Raji (cell line): ENCODE results near the gene SDF4.

Experiments
- POLR2A ChIP-seq: IDR thresholded peaks from 2 replicates; pipeline ENCODE4 v1.6.1; 2011; ENCODE audit warnings: low read depth, low read length, control low read depth; ENCODE audit not compliant: insufficient read depth

Gene SDF4

DNA sequence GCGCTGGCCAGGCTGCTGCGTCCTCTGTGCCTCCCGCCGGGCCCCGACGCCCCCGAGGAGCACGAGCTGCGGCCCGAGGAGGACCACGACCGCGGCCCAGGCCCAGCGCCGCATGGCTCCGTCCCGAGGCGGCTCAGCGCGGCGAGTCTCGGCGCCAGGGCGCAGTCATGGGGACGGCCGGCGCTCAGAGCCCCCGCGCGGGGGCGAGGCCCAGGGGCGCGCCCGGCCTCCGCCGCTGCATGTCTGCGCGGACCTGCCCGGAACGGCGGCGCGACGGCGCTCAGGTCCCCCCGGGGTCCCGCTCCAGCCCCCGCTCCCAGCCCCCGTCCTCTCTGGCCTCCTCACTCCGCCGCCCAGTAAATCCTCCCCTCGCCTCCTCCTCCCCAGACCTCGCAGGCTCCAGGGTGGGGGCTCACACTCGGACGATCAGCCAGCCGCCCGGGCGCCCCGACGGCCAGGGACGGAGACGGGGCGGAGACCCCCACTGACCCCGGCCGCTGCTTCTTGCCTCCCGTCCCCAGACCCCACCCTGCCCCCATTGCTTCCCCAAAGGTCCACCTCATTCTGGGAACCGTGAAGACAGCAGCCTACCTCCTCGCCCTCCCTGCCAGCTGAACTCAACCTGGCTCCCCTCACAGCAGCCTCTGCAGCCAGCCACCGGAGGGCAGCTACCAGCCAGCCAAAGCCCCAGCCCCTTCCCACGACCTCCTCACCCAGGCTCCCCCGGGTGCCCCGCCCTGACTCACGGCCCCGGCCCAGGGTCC lies 15.0 kb upstream of the SDF4 start, which contains the start of gene C1QTNF12:
C1QTNF12 (minus strand) TSS at position 146 of the 764 bp plus-strand sequence; CDS start at position 114, 32 bp downstream.
- no peak for TF ChIP-seq POLR2A

- TF ChIP-seq POLR2A, result no peak
Measured at GRCh38 chr1:1245817-1246576, 14.2 kb upstream of the SDF4 start.

- no peak for TF ChIP-seq POLR2A
Measured at GRCh38 chr1:1245178-1245816, 13.5 kb upstream of the SDF4 start.

DNA sequence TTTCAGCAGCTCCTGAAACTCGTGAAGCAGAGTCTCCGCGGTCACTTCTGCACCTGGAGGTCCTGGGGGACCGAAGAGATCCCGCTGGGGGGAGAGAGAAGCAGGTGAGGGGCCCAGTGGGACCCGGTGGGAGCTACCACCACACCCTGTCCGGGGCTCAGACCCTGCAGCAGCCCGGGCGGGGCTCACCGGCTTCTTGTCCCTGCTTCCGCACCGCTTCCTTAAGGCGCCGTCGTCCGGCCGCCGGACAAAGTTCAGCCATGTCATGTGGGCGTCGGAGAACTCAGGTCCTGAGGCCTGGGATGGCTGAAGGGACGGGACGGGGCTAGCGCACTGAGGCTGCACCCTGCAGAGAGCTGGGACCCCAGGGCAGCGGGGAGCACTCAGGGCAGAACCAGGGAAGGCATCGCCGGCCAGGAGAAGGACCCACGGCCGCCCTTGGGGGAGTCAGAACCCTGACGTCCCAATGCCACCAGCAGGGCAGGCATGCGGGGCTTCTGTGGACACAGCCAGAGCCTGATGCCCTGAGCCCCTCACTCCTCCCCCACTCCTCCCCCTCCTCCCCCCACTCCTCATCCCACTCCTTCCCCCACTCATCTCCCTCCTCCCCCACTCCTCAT lies 12.5 kb upstream of the SDF4 start:
- no peak for TF ChIP-seq POLR2A

GRCh38 chr1:1243807-1244191 lies 12.0 kb upstream of the SDF4 start:
- no peak for TF ChIP-seq POLR2A

DNA sequence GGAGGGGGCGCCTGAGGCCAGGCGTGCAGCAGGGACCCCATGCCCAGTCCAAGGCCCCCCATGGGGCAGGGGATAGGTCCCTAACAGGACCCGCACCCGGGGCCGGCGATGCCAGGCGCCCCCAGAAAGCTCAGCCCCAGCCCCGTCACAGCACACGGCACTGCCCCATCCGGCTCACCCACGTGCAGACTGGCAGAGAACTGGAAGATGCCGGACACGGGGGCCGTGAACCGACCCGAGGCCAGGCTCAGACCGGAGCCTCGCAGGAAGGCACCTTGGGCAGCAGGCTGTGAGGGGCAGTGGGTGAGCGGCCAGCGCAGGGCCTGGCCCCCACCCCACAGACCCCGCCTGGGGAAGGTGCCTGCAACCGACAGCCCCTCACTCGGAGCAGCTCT lies 11.5 kb upstream of the SDF4 start:
- no peak for TF ChIP-seq POLR2A

- no peak for TF ChIP-seq POLR2A
Measured at GRCh38 chr1:1242461-1243265, 10.9 kb upstream of the SDF4 start.

DNA sequence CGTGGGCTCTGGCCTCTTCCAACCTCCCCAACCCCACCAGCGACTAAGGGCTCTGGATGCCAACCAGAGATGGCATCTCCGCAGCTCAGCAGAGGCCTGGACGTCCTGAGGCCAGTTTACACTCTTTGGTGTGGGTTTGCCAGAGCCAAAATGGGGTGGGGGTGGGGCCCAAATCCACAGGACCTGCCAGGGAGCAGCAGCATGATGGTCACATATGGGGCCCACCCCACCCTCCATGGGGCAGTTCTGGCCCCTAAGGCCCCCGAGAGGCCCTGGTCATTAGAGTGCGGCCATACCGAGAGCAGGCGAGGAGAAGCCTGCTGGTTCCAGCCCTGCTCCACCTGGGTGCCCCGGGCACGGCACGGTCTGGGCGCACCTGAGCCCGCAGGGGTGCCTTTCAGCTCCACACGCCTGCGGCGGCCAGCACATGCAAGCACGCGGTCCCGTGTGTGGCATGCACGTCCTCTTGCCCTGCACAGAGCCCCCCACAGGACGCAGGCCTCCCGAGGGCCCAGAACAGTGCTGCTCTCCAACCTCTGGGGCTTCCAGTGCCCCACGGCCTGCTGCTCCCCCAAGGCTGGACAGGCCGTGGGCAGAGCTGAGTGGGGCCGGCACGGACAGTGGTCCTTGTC lies 9.9 kb upstream of the SDF4 start:
- TF ChIP-seq POLR2A, result no peak

- TF ChIP-seq POLR2A, result no peak
Measured at GRCh38 chr1:1240822-1241587, 9.2 kb upstream of the SDF4 start.

DNA sequence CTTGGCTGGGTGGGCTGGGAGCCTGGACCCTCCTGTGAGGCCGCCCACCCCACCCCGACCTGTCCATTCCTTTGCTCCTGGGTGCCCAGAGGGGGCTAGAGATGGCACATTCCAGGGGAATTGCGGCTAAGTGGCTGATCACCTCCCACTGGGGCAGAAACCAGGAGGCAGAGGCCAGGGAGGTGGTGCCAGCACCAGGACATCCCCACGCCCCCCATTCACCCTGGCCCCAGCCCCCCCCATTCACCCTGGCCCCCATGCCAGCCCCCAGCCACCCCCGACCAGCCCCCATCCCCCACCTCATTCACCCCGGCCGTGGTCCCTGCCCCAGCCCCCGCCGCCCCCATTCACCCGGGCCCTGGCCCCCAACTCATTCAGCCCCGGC lies 8.5 kb upstream of the SDF4 start:
- no peak for TF ChIP-seq POLR2A

GRCh38 chr1:1239614-1240347 lies 8.0 kb upstream of the SDF4 start:
- TF ChIP-seq POLR2A, result no peak

DNA sequence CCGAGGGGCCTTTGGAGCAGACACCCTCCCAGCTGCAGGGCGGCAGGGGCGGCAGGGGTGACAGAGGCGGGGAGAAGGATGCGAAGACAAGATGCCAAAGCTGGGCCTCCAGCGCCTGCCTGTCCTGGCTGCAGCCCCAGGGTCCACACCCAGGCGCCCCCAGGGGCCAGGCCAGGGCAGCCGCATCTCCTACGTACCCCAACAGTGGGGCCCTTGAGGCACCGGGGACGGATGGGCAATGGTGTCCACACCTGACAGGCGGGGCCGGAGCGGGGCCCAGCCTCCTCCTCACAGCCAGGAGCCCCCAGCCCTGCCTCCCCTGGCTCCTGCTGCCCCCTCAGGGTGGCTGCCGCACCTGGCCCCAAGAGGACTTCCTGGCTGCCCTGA lies 7.4 kb upstream of the SDF4 start:
- TF ChIP-seq POLR2A, result no peak

DNA sequence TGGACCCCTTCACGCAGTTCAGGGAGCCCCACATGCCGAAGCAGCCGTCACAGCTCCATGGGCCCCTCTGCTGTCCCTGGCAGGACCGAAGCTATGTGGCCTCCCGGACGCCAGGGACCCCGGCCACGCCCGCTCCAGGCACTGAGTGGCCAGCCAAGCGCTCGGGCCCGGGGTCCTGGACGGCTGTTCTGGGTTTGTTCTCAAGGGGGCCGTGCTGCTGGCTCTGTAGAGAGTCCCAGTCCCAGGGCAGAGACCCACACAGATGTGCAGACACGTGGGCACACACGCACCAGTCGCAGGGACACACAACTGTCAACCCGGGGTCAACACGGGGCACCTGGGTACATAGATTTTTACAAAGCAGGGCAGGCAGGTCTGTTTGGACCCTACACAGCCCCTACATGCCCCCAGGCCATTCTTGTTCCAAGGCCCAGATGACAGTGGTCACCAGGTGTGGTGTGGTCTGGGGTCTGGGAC lies 6.9 kb upstream of the SDF4 start:
- TF ChIP-seq POLR2A, result no peak
